Neural cell (in vitro differentiated cells): Measurements from ENCODE around the gene UGT1A3. TPM values are rescaled to one million over a fixed set of nuclear protein-coding genes. Genes with fewer than 3 reads are reported as not detected.

ENCODE experiments used
- H2AFZ ChIP-seq: fragments of 200-600, 300-800 bp; sonication (generic), shearing (Covaris generic); 2 replicates; pipeline ENCODE4 v1.6.0; 2014; ENCODE audit warnings: low read depth, mild to moderate bottlenecking, antibody characterized with exemption, low read length, moderate library complexity
- H3F3A ChIP-seq: fragments of 200-600 bp; shearing (Covaris generic); 2 replicates; pipeline ENCODE4 v1.6.1; 2016; ENCODE audit warnings: mild to moderate bottlenecking, moderate library complexity, mixed read lengths, antibody characterized with exemption, low read length; ENCODE audit not compliant: insufficient read depth, poor library complexity, severe bottlenecking
- H3K27ac ChIP-seq: fragments of 200-600, 300-800 bp; sonication (generic), shearing (Covaris generic); 2 replicates; pipeline ENCODE4 v1.5.1; 2014; ENCODE audit warnings: mild to moderate bottlenecking, low read length, moderate library complexity
- H3K27me3 ChIP-seq: fragments of 300-800, 200-600 bp; sonication (generic), shearing (Covaris generic); 2 replicates; pipeline ENCODE4 v1.6.0; 2014; ENCODE audit warnings: mild to moderate bottlenecking, low read depth, low read length, moderate library complexity; ENCODE audit not compliant: insufficient read depth
- H3K36me3 ChIP-seq: fragments of 300-800, 200-600 bp; sonication (generic), shearing (Covaris generic); 2 replicates; pipeline ENCODE4 v1.5.1; 2014; ENCODE audit warnings: mild to moderate bottlenecking, antibody characterized with exemption, low read length, moderate library complexity; ENCODE audit not compliant: insufficient read depth
- H3K4me2 ChIP-seq: fragments of 300-800, 200-600 bp; sonication (generic), shearing (Covaris generic); 2 replicates; pipeline ENCODE4 v1.6.0; 2014; ENCODE audit warnings: mild to moderate bottlenecking, low read length
- H3K4me3 ChIP-seq: fragments of 300-800, 200-600 bp; sonication (generic), shearing (Covaris generic); 2 replicates; pipeline ENCODE4 v1.5.1; 2014; ENCODE audit warnings: mild to moderate bottlenecking, low read length, moderate library complexity
- H3K79me2 ChIP-seq: fragments of 200-600 bp; shearing (Covaris generic); replicated peaks from 2 replicates; pipeline ENCODE4 v1.6.0; 2014; ENCODE audit warnings: mild to moderate bottlenecking, low read length, moderate library complexity; ENCODE audit not compliant: insufficient read depth
- H3K9ac ChIP-seq: fragments of 300-800, 200-600 bp; sonication (generic), shearing (Covaris generic); 2 replicates; pipeline ENCODE4 v1.6.1; 2016; ENCODE audit warnings: mild to moderate bottlenecking, low read length, mixed read lengths
- H3K9me2 ChIP-seq: fragments of 200-600 bp; shearing (Covaris generic); 2 replicates; pipeline ENCODE4 v1.6.1; 2016; ENCODE audit warnings: mild to moderate bottlenecking, low read length, mixed read lengths; ENCODE audit not compliant: insufficient read depth
- H3K9me3 ChIP-seq: fragments of 200-600, 300-800 bp; sonication (generic), shearing (Covaris generic); 2 replicates; pipeline ENCODE4 v1.6.1; 2016; ENCODE audit warnings: mild to moderate bottlenecking, mixed run types, low read length, moderate library complexity, mixed read lengths
- H4K20me1 ChIP-seq: fragments of 200-600 bp; shearing (Covaris generic); 2 replicates; pipeline ENCODE4 v1.6.1; 2016; ENCODE audit warnings: mild to moderate bottlenecking, mixed run types; ENCODE audit not compliant: insufficient read depth
- CTCF ChIP-seq: fragments of 450-650 bp; IDR thresholded peaks from 2 replicates; pipeline ENCODE4 v1.5.1; 2014; ENCODE audit warnings: antibody characterized with exemption, mild to moderate bottlenecking, moderate library complexity; ENCODE audit not compliant: poor library complexity, severe bottlenecking
- EP300 ChIP-seq: fragments of 450-650 bp; conservative IDR thresholded peaks from 2 replicates; pipeline ENCODE4 v1.6.1; 2014; ENCODE audit warnings: antibody characterized with exemption, mild to moderate bottlenecking, moderate library complexity; ENCODE audit not compliant: poor library complexity, severe bottlenecking
- EZH2 ChIP-seq: fragments of 200-600, 300-800 bp; shearing (Covaris generic), sonication (generic); IDR thresholded peaks from 2 replicates; pipeline ENCODE4 v1.6.1; 2014; ENCODE audit warnings: antibody characterized with exemption, low read length, borderline replicate concordance, mild to moderate bottlenecking; ENCODE audit not compliant: insufficient read depth, poor library complexity, severe bottlenecking
- MXI1 ChIP-seq: fragments of 450-650 bp; conservative IDR thresholded peaks from 2 replicates; pipeline ENCODE4 v1.6.1; 2014; ENCODE audit warnings: antibody characterized with exemption, mild to moderate bottlenecking; ENCODE audit not compliant: poor library complexity, severe bottlenecking
- POLR2AphosphoS5 ChIP-seq: IDR thresholded peaks from 2 replicates; pipeline ENCODE4 v1.6.1; 2012
- RAD21 ChIP-seq: fragments of 450-650 bp; conservative IDR thresholded peaks from 2 replicates; pipeline ENCODE4 v1.6.1; 2014; ENCODE audit warnings: antibody characterized with exemption, mild to moderate bottlenecking, moderate library complexity
- REST ChIP-seq: IDR thresholded peaks from 2 replicates; pipeline ENCODE4 v1.6.1; 2012; ENCODE audit warnings: borderline replicate concordance
- SMC3 ChIP-seq: fragments of 450-650 bp; conservative IDR thresholded peaks from 2 replicates; pipeline ENCODE4 v1.6.1; 2014; ENCODE audit warnings: antibody characterized with exemption, mild to moderate bottlenecking, moderate library complexity; ENCODE audit not compliant: poor library complexity
- TAF1 ChIP-seq: IDR thresholded peaks from 2 replicates; pipeline ENCODE4 v1.6.1; 2012; ENCODE audit warnings: low read depth
- polyA plus RNA-seq: library from polyadenylated mRNA; depleted of rRNA; stranded (reverse); fragments of >200 nt; gene quantifications from 2 replicates; pipeline ENCODE4 v1.2.3, GENCODE V29; 2014

Gene UGT1A3
- polyA plus RNA-seq, 1 donor from 2014 or later: not detected

- no peaks in the 10 kb centered on the region for H3K79me2 ChIP-seq
- TF ChIP-seq SMC3 (no peak), CTCF (no peak), MXI1 (no peak), POLR2AphosphoS5 (no peak), TAF1 (no peak), RAD21 (no peak), EP300 (no peak), REST (no peak), EZH2 (no peak)
- no peaks in the 10 kb centered on the region for H4K20me1 ChIP-seq
- no peaks in the 10 kb centered on the region for H3K27me3 ChIP-seq
- H3K4me3 ChIP-seq: no peak overlapping the region
- H3K9me2 ChIP-seq: no peaks in the 10 kb centered on the region
- H3K36me3 ChIP-seq: no peaks in the 10 kb centered on the region
- H3F3A ChIP-seq: no peaks in the 10 kb centered on the region
- H3K9ac ChIP-seq: no peak overlapping the region
- H3K4me2 ChIP-seq: no peak overlapping the region
- no peak overlapping the region for H3K27ac ChIP-seq
- H3K9me3 ChIP-seq: no peaks in the 10 kb centered on the region
- no peak overlapping the region for H2AFZ ChIP-seq
Observed at GRCh38 chr2:233688341-233688740, 40.5 kb upstream of the UGT1A3 start.

- TF ChIP-seq MXI1: no peak
- no peak for TF ChIP-seq EP300
- no peak for TF ChIP-seq EZH2
- TF ChIP-seq TAF1: no peak
- TF ChIP-seq POLR2AphosphoS5: no peak
- no peak for TF ChIP-seq REST
- no peak for TF ChIP-seq RAD21
- no peak for TF ChIP-seq CTCF
- no peak for TF ChIP-seq SMC3
- no peaks in the 10 kb centered on the region for H3K9me2 ChIP-seq
Observed at GRCh38 chr2:233689031-233689430, 39.8 kb upstream of the UGT1A3 start.

More at GRCh38 chr2:233689031-233689430, 39.8 kb upstream of the UGT1A3 start:
- H4K20me1 ChIP-seq: no peaks in the 10 kb centered on the region
- H3K4me2 ChIP-seq: no peak overlapping the region
- H3F3A ChIP-seq: no peaks in the 10 kb centered on the region
- no peak overlapping the region for H3K27ac ChIP-seq
- H3K79me2 ChIP-seq: no peaks in the 10 kb centered on the region
- H3K27me3 ChIP-seq: no peaks in the 10 kb centered on the region
- H3K9ac ChIP-seq: no peak overlapping the region
- H3K36me3 ChIP-seq: no peaks in the 10 kb centered on the region
- H3K9me3 ChIP-seq: no peaks in the 10 kb centered on the region
- H3K4me3 ChIP-seq: no peak overlapping the region
- H2AFZ ChIP-seq: no peak overlapping the region
